Measurements from ENCODE around the gene HPSE2. TPM values are rescaled to one million over a fixed set of nuclear protein-coding genes. Genes with fewer than 3 reads are reported as not detected.

The HPSE2 gene
- total and polyA plus RNA-seq, 2 donors (not counting 1 experiment from before 2014, with no cell fraction given) = not detected

DNA sequence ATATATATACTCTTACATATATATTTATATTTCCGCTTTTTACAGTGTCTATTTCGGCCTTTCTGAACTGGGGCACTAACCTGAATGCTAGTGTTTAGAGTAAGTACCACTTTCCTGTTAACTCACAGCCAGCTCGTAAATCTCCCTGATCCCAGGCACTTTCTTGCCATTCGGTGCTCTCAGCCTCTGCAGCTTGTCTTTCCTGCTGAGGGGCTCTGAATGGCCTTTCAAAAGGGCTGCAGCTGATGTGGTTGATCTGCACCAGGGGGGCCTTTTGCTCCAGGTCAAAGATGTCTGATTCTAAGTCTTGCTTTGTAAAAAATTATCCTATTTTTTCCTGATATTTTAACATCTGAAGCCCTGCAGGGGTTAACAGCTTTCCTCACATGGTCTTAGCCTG, 763.5 kb downstream of the HPSE2 start:
- Histone ChIP-seq H3K27me3 (replicated peaks in 1 of 4; ENCODE audit: control extremely low read depth in 1 of 4, control insufficient read depth in 3 of 4, insufficient read depth in 4 of 4, low read length in 3 of 4) (peaks cover 0 to 4% (median 2%) of the 10 kb centered on the region in 4 experiments), H3K27ac (ENCODE audit: low read length in 2 of 2) (no peak overlapping the region), H3K9me3 (ENCODE audit: control extremely low read depth in 1 of 3, control insufficient read depth in 2 of 3, insufficient read depth in 1 of 3, low read length in 2 of 3) (no peaks in the 10 kb centered on the region), H3K9ac (ENCODE audit: low read length) (no peak overlapping the region), H3K4me3 (ENCODE audit: control extremely low read depth in 1 of 5, extremely low read depth in 1 of 5, insufficient read depth in 1 of 5, low read depth in 2 of 5, low read length in 4 of 5) (no peak overlapping the region), H4K20me1 (ENCODE audit: control insufficient read depth, insufficient read depth, low read length, poor library complexity, severe bottlenecking) (no peaks in the 10 kb centered on the region), H3K4me2 (replicated peaks; ENCODE audit: low read depth, low read length, poor library complexity, severe bottlenecking) (no peak overlapping the region), H3K4me1 (ENCODE audit: control insufficient read depth in 2 of 2, insufficient read depth in 2 of 2, low read length in 2 of 2) (peaks cover 10 to 12% of the 10 kb centered on the region in 2 donors), H3K79me2 (ENCODE audit: control insufficient read depth, insufficient read depth, low read length) (no peaks in the 10 kb centered on the region), H3K36me3 (replicated peaks in 1 of 2; ENCODE audit: control extremely low read depth in 1 of 2, control insufficient read depth in 1 of 2, extremely low read depth in 1 of 2, insufficient read depth in 2 of 2, low read length in 1 of 2) (no peaks in the 10 kb centered on the region), H2AFZ (ENCODE audit: insufficient read depth, low read depth, low read length, poor library complexity, severe bottlenecking) (no peak overlapping the region)
- CTCF ChIA-PET = interaction anchor here (1.2 to 8.6 kb wide), 2 partner anchors 10 to 775 kb away, joined by 3 to 141 read pairs; no protein-coding TSS in a partner anchor
- ATAC-seq (ENCODE audit: low read depth) (no peak), DNase-seq (no peak)
- TF ChIP-seq EZH2 (IDR thresholded peaks at IDR 0.05; ENCODE audit: borderline replicate concordance, insufficient read depth, low read depth, low read length, poor library complexity, severe bottlenecking) = no peak
- TF ChIP-seq, protein P1, sequence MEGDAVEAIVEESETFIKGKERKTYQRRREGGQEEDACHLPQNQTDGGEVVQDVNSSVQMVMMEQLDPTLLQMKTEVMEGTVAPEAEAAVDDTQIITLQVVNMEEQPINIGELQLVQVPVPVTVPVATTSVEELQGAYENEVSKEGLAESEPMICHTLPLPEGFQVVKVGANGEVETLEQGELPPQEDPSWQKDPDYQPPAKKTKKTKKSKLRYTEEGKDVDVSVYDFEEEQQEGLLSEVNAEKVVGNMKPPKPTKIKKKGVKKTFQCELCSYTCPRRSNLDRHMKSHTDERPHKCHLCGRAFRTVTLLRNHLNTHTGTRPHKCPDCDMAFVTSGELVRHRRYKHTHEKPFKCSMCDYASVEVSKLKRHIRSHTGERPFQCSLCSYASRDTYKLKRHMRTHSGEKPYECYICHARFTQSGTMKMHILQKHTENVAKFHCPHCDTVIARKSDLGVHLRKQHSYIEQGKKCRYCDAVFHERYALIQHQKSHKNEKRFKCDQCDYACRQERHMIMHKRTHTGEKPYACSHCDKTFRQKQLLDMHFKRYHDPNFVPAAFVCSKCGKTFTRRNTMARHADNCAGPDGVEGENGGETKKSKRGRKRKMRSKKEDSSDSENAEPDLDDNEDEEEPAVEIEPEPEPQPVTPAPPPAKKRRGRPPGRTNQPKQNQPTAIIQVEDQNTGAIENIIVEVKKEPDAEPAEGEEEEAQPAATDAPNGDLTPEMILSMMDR (IDR thresholded peaks at IDR 0.05) = no peak
- no peaks in the 10 kb centered on the region for H3K27me3 Mint-ChIP-seq
- no peak overlapping the region for H3K27ac Mint-ChIP-seq
- H3K4me3 Mint-ChIP-seq = no peak overlapping the region
- 0% methylated on average over 1 of the region's 4 CpGs for WGBS (ENCODE audit: insufficient coverage)
- H3K9me3 Mint-ChIP-seq (ENCODE audit: insufficient read depth) = no peaks in the 10 kb centered on the region
- POLR2A ChIA-PET = no interaction called here
- H3K4me1 Mint-ChIP-seq = peaks cover 15% of the 10 kb centered on the region
- intact Hi-C loops (cut with micrococcal nuclease) = no loop called here

DNA sequence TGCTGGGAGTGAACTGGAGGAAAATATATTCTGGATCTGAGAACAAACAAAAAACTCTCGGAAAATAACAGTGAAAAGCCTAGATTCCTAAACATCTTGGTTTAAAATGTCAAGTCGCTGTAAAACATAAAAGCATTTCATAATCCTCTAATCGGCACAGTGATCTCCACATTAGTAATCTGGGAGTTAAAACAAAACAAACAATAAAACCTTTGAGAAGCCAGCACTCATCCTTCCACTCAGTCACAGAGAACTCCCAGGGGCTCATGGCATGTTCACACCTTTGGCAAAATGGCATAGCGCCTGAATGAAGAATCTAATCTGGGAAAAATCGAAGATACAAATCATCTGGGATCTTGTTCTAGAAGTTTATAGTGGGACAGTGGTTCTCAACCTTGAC, 764.8 kb downstream of the HPSE2 start:
- POLR2A ChIA-PET = no interaction called here
- Mint-ChIP-seq H3K27ac (no peak overlapping the region), H3K27me3 (no peaks in the 10 kb centered on the region), H3K4me1 (peaks cover 15% of the 10 kb centered on the region), H3K4me3 (no peak overlapping the region), H3K9me3 (ENCODE audit: insufficient read depth) (no peaks in the 10 kb centered on the region)
- Histone ChIP-seq H3K27me3 (replicated peaks in 1 of 4; ENCODE audit: control extremely low read depth in 1 of 4, control insufficient read depth in 3 of 4, insufficient read depth in 4 of 4, low read length in 3 of 4) (peaks cover 0 to 4% (median 2%) of the 10 kb centered on the region in 4 experiments), H4K20me1 (ENCODE audit: control insufficient read depth, insufficient read depth, low read length, poor library complexity, severe bottlenecking) (no peaks in the 10 kb centered on the region), H3K79me2 (ENCODE audit: control insufficient read depth, insufficient read depth, low read length) (no peaks in the 10 kb centered on the region), H2AFZ (ENCODE audit: insufficient read depth, low read depth, low read length, poor library complexity, severe bottlenecking) (no peak overlapping the region), H3K9ac (ENCODE audit: low read length) (no peak overlapping the region), H3K36me3 (replicated peaks in 1 of 2; ENCODE audit: control extremely low read depth in 1 of 2, control insufficient read depth in 1 of 2, extremely low read depth in 1 of 2, insufficient read depth in 2 of 2, low read length in 1 of 2) (no peaks in the 10 kb centered on the region), H3K9me3 (ENCODE audit: control extremely low read depth in 1 of 3, control insufficient read depth in 2 of 3, insufficient read depth in 1 of 3, low read length in 2 of 3) (no peaks in the 10 kb centered on the region), H3K4me2 (replicated peaks; ENCODE audit: low read depth, low read length, poor library complexity, severe bottlenecking) (no peak overlapping the region), H3K4me3 (ENCODE audit: control extremely low read depth in 1 of 5, extremely low read depth in 1 of 5, insufficient read depth in 1 of 5, low read depth in 2 of 5, low read length in 4 of 5) (no peak overlapping the region), H3K27ac (ENCODE audit: low read length in 2 of 2) (no peak overlapping the region), H3K4me1 (ENCODE audit: control insufficient read depth in 2 of 2, insufficient read depth in 2 of 2, low read length in 2 of 2) (peaks cover 10 to 12% of the 10 kb centered on the region in 2 donors)
- CTCF ChIA-PET = interaction anchor here (0.8 to 8.6 kb wide), 2 partner anchors 20 to 776 kb away, joined by 3 to 141 read pairs; no protein-coding TSS in a partner anchor
- WGBS (ENCODE audit: insufficient coverage) = 95% methylated on average over 2 of the region's 5 CpGs
- TF ChIP-seq, protein P1 (IDR thresholded peaks at IDR 0.05) = no peak
- no peak for DNase-seq
- ATAC-seq (ENCODE audit: low read depth) = no peak
- intact Hi-C loops (cut with micrococcal nuclease) = no loop called here
